CD4-positive, alpha-beta T cell (primary cell): ENCODE data around the gene AGFG2. TPM values are rescaled to one million over a fixed set of nuclear protein-coding genes. Genes with fewer than 3 reads are reported as not detected.

Experiments used
- ATAC-seq: fragments of 200-7000 bp; cut with Tn5 transposase; one replicate; pipeline ENCODE4 v1.10.0; 2022; ENCODE audit warnings: mild to moderate bottlenecking; ENCODE audit not compliant: poor library complexity
- CTCF ChIA-PET: fragments of 350-600 bp; sonication (Branson Sonifier 250); formaldehyde crosslinking; loops from one replicate; lab custom pipeline; 2021; ENCODE audit warnings: antibody characterized with exemption, inconsistent platforms; lab: Charles Lee
- POLR2A ChIA-PET: fragments of 350-600 bp; sonication (Branson Sonifier 250); formaldehyde crosslinking; loops from one replicate; lab custom pipeline; 2021; ENCODE audit warnings: antibody characterized with exemption, inconsistent platforms; lab: Charles Lee
- DNase-seq, 14 experiments: peaks; one replicate each; pipeline ENCODE4 v3.0.0-alpha.2; 2013 to 2020; ENCODE audit warnings: mixed read lengths in 2 of 14
- H3K27ac ChIP-seq, 2 donors: one replicate each; pipeline versions ENCODE4 v1.5.1 to v1.7.0; 2013; ENCODE audit warnings: low read length in 2 of 2, low read depth in 1 of 2, mild to moderate bottlenecking in 1 of 2
- H3K27me3 ChIP-seq, 2 experiments: 1 replicate in 1 of 2; 2 replicates in 1 of 2; pipeline versions ENCODE4 v1.6.1 to v1.7.0; 2013; ENCODE audit warnings: low read length in 2 of 2, control low read depth in 1 of 2, mild to moderate bottlenecking in 1 of 2, moderate library complexity in 1 of 2; ENCODE audit not compliant: insufficient read depth in 2 of 2, control insufficient read depth in 1 of 2
- H3K36me3 ChIP-seq: one replicate; pipeline ENCODE4 v1.6.1; 2013; ENCODE audit warnings: low read length, control low read depth; ENCODE audit not compliant: insufficient read depth
- H3K4me1 ChIP-seq: one replicate; pipeline ENCODE4 v1.6.1; 2013; ENCODE audit warnings: low read length, control low read depth; ENCODE audit not compliant: insufficient read depth
- H3K4me3 ChIP-seq: one replicate; pipeline ENCODE4 v1.5.1; 2013; ENCODE audit warnings: mild to moderate bottlenecking, low read length, moderate library complexity
- H3K9me3 ChIP-seq, 2 experiments: 1 replicate in 1 of 2; 2 replicates in 1 of 2; pipeline versions ENCODE4 v1.6.1 to v1.7.0; 2013; ENCODE audit warnings: low read length in 2 of 2, mild to moderate bottlenecking in 2 of 2, control low read depth in 1 of 2, moderate library complexity in 1 of 2; ENCODE audit not compliant: control insufficient read depth in 1 of 2, insufficient read depth in 1 of 2
- H3K27ac Mint-ChIP-seq: one replicate; pipeline ENCODE4 v1.8.0; 2020; ENCODE audit warnings: mixed read lengths
- H3K27me3 Mint-ChIP-seq: one replicate; pipeline ENCODE4 v1.8.0; 2021; ENCODE audit warnings: mixed read lengths
- H3K36me3 Mint-ChIP-seq: one replicate; pipeline ENCODE4 v1.8.0; 2021; ENCODE audit warnings: low read depth, mixed read lengths
- H3K4me1 Mint-ChIP-seq: one replicate; pipeline ENCODE4 v1.8.0; 2021; ENCODE audit warnings: low read depth, mixed read lengths
- H3K4me3 Mint-ChIP-seq: one replicate; pipeline ENCODE4 v1.8.0; 2020; ENCODE audit warnings: mild to moderate bottlenecking, mixed read lengths
- H3K9me3 Mint-ChIP-seq: one replicate; pipeline ENCODE4 v1.8.0; 2020; ENCODE audit warnings: mixed read lengths
- CTCF ChIP-seq: fragments of 200-600 bp; IDR thresholded peaks from one replicate; pipeline ENCODE4 v1.8.0; 2022; ENCODE audit warnings: antibody characterized with exemption, mild to moderate bottlenecking
- intact Hi-C, 2 experiments: fragments of 100-400 bp; cut with DNase I in 1 of 2; cut with micrococcal nuclease in 1 of 2; formaldehyde crosslinking; loops; one replicate each; pipeline versions ENCODE4 v1.15.1 to v1.9.0; 2023 to 2025; cut with DNase I, micrococcal nuclease
- total RNA-seq, 174 experiments: library from RNA in 2 of 174; stranded (reverse) in 2 of 174; gene quantifications; one replicate each; pipeline ENCODE4 v1.2.3 and lab custom pipeline; 2021 to 2026

The AGFG2 gene
- total RNA-seq, 2 experiments from 2014 or later, result 6.6 to 9.9 TPM

- no peaks in the 10 kb centered on the region for H3K36me3 ChIP-seq
- no peaks in the 10 kb centered on the region for H3K9me3 Mint-ChIP-seq
- no peak overlapping the region for H3K27ac Mint-ChIP-seq
- no peak overlapping the region for H3K27ac ChIP-seq
- TF ChIP-seq CTCF, result no peak
- no peaks in the 10 kb centered on the region for H3K27me3 Mint-ChIP-seq
- no peak for ATAC-seq
- CTCF ChIA-PET, result no interaction called here
- POLR2A ChIA-PET, result no interaction called here
- H3K4me1 ChIP-seq, result peaks cover 29% of the 10 kb centered on the region
- no peaks in the 10 kb centered on the region for H3K9me3 ChIP-seq
- no peak overlapping the region for H3K4me3 ChIP-seq
- no peaks in the 10 kb centered on the region for H3K27me3 ChIP-seq
- intact Hi-C loops, result no loop called here
- no peaks in the 10 kb centered on the region for H3K36me3 Mint-ChIP-seq
- H3K4me1 Mint-ChIP-seq, result peaks cover 27% of the 10 kb centered on the region
- no peak overlapping the region for H3K4me3 Mint-ChIP-seq
- no peak for DNase-seq
Measured at GRCh38 chr7:100491192-100491578, 47.8 kb upstream of the AGFG2 start.

GRCh38 chr7:100492738-100493475 lies 46.1 kb upstream of the AGFG2 start:
- no peaks in the 10 kb centered on the region for H3K9me3 ChIP-seq
- Mint-ChIP-seq H3K27me3 (no peaks in the 10 kb centered on the region), H3K4me3 (peak overlapping the region; percentile 80), H3K27ac (peak overlapping the region; percentile 24), H3K9me3 (no peaks in the 10 kb centered on the region), H3K4me1 (peaks cover 27% of the 10 kb centered on the region), H3K36me3 (no peaks in the 10 kb centered on the region)
- H3K36me3 ChIP-seq, result no peaks in the 10 kb centered on the region
- ATAC-seq (no peak), DNase-seq (no peak)
- H3K27ac ChIP-seq, result no peak overlapping the region
- TF ChIP-seq CTCF, result no peak
- POLR2A ChIA-PET, result interaction anchor here (0.8 to 1.7 kb wide), 7 partner anchors 14 to 213 kb away, joined by 3 to 10 read pairs (median 3); partner anchors contain the start of genes FBXO24, LRCH4 and POP7
- intact Hi-C loops, result no loop called here
- peaks cover 29% of the 10 kb centered on the region for H3K4me1 ChIP-seq
- CTCF ChIA-PET, result interaction anchor here (0.9 to 1.1 kb wide), 2 partner anchors 9 kb away, joined by 3 to 5 read pairs; partner anchors contain the start of gene NYAP1
- no peaks in the 10 kb centered on the region for H3K27me3 ChIP-seq
- H3K4me3 ChIP-seq, result peak overlapping the region; percentile 35

GRCh38 chr7:100493476-100494264 lies 45.3 kb upstream of the AGFG2 start:
- ATAC-seq (peak; percentile 89), DNase-seq (peak; percentile 41 to 79 (median 58))
- peaks cover 27% of the 10 kb centered on the region for H3K4me1 Mint-ChIP-seq
- ChIA-PET CTCF (interaction anchor here (0.7 to 1.1 kb wide), 3 partner anchors 9 to 66 kb away, joined by 3 to 5 read pairs (median 3); partner anchors contain the start of gene NYAP1), POLR2A (interaction anchor here (0.8 to 1.7 kb wide), 9 partner anchors 14 to 212 kb away, joined by 3 to 10 read pairs (median 3); partner anchors contain the start of genes FBXO24, LRCH4, MEPCE and POP7)
- intact Hi-C loops, result no loop called here
- H3K36me3 Mint-ChIP-seq, result no peaks in the 10 kb centered on the region
- Histone ChIP-seq H3K27ac (no peak overlapping the region), H3K36me3 (no peaks in the 10 kb centered on the region), H3K9me3 (no peaks in the 10 kb centered on the region), H3K4me3 (peak overlapping the region; percentile 35), H3K27me3 (no peaks in the 10 kb centered on the region), H3K4me1 (peaks cover 29% of the 10 kb centered on the region)
- no peaks in the 10 kb centered on the region for H3K27me3 Mint-ChIP-seq
- H3K9me3 Mint-ChIP-seq, result no peaks in the 10 kb centered on the region
- peak overlapping the region; percentile 24 for H3K27ac Mint-ChIP-seq
- peak overlapping the region; percentile 80 for H3K4me3 Mint-ChIP-seq
- no peak for TF ChIP-seq CTCF
